ENCODE measurements around the gene GAL. TPM values are rescaled to one million over a fixed set of nuclear protein-coding genes. Genes with fewer than 3 reads are reported as not detected.

GAL gene
- total RNA-seq, 1 donor from 2014 or later, result not detected

DNA sequence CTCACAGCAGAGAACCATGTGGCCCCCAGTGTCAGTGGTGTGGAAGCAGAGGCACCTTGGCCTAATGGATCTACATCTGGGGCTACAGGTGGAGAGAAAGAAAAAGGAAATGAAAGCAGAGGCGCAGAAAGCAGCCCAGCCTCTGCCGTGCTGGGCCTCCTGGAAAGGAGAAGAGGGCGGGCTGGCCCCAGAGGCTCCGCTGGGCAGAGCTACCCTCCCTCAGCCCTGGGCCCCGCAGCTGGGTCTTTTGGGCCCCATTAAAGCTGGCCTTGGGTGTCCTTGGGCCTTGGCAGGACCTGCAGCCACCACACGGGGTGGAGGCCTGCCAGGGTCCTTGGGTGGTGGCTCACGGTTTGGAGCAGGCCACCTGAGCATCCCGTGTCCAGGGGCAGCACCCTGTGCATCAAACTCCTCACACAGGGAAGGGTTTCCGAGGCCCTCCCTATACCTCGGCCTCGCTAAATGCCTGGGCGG lies 31.6 kb upstream of the GAL start:
- H3K9me3 ChIP-seq (ENCODE audit: low read depth), result no peaks in the 10 kb centered on the region
- H3K4me3 ChIP-seq, result no peak overlapping the region
- no peaks in the 10 kb centered on the region for H4K20me1 ChIP-seq (ENCODE audit: low read depth)
- Mint-ChIP-seq H3K9me3 (peaks cover 12% of the 10 kb centered on the region), H3K36me3 (no peaks in the 10 kb centered on the region), H3K27me3 (ENCODE audit: insufficient read depth, low read depth) (peaks cover 3% of the 10 kb centered on the region), H3K4me1 (no peaks in the 10 kb centered on the region), H3K4me3 (no peak overlapping the region), H3K27ac (no peak overlapping the region)
- no peaks in the 10 kb centered on the region for H3K36me3 ChIP-seq
- H3K9ac ChIP-seq, result no peak overlapping the region
- H3K27me3 ChIP-seq, result no peaks in the 10 kb centered on the region
- H3K4me1 ChIP-seq, result no peaks in the 10 kb centered on the region
- no peaks in the 10 kb centered on the region for H3K79me2 ChIP-seq (ENCODE audit: low read depth)
- H2AFZ ChIP-seq (replicated peaks), result no peak overlapping the region
- no peak overlapping the region for H3K27ac ChIP-seq
- H3F3A ChIP-seq (ENCODE audit: low read depth), result no peaks in the 10 kb centered on the region
- TF ChIP-seq, protein P1, sequence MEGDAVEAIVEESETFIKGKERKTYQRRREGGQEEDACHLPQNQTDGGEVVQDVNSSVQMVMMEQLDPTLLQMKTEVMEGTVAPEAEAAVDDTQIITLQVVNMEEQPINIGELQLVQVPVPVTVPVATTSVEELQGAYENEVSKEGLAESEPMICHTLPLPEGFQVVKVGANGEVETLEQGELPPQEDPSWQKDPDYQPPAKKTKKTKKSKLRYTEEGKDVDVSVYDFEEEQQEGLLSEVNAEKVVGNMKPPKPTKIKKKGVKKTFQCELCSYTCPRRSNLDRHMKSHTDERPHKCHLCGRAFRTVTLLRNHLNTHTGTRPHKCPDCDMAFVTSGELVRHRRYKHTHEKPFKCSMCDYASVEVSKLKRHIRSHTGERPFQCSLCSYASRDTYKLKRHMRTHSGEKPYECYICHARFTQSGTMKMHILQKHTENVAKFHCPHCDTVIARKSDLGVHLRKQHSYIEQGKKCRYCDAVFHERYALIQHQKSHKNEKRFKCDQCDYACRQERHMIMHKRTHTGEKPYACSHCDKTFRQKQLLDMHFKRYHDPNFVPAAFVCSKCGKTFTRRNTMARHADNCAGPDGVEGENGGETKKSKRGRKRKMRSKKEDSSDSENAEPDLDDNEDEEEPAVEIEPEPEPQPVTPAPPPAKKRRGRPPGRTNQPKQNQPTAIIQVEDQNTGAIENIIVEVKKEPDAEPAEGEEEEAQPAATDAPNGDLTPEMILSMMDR (IDR thresholded peaks at IDR 0.05), result no peak
- TF ChIP-seq EZH2phosphoT487 (IDR thresholded peaks at IDR 0.05), result no peak
- no peak for TF ChIP-seq EZH2 (IDR thresholded peaks at IDR 0.05)
- DNase-seq (ENCODE audit: low spot score), result no peak
- H3K4me2 ChIP-seq, result no peak overlapping the region

DNA sequence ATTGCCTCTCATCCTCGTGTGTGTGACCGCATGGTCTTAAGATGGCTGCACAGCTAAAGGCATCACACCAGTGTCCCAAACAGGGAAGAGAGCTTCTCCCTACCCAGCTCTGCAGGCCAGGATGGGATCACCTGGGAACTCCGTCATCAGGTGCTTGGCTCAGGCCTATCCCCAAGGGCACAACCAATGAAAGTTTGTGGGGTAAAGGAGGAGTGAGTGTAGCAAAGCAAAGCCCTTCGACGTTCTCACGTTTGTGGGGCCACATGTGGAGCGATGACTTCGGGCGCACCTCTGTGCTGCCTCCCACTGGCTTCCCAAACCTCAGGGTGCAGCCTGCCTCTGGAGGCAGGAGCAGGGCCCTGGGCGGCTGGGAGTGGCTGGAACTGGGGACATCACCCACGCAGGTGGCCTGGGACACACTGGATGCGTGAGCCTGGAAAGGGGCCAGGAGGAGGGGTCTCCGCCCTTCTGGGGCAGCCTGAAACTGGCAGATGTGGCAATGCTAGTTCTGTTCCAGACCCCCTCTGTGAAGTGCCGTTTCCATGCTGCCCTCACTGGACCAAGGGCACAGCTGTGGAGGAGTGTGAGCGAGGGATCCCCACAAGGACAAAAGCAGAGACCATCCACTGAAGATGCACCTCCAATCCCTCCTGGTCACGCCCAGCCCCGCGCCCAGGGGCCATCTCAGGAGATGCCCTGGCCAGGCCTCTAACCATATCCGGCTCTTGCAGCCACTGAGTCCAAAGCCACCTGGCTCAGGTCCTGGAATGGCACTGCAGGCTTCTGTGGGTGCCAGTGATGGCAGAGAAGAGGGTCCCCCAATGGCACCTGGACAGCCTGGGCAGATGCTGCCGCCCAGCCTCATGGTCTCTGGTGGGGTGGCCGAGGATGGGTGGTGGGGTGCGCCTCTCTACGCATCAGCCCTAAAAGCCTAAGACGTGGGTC lies 30.6 kb upstream of the GAL start:
- no peaks in the 10 kb centered on the region for H3K27me3 ChIP-seq
- H3K27ac ChIP-seq, result no peak overlapping the region
- Mint-ChIP-seq H3K27ac (no peak overlapping the region), H3K9me3 (peaks cover 12% of the 10 kb centered on the region), H3K36me3 (no peaks in the 10 kb centered on the region), H3K4me3 (no peak overlapping the region), H3K4me1 (peaks cover 2% of the 10 kb centered on the region), H3K27me3 (ENCODE audit: insufficient read depth, low read depth) (peaks cover 3% of the 10 kb centered on the region)
- no peak overlapping the region for H2AFZ ChIP-seq (replicated peaks)
- no peaks in the 10 kb centered on the region for H4K20me1 ChIP-seq (ENCODE audit: low read depth)
- H3K36me3 ChIP-seq, result no peaks in the 10 kb centered on the region
- H3K4me1 ChIP-seq, result no peaks in the 10 kb centered on the region
- no peak overlapping the region for H3K4me3 ChIP-seq
- H3F3A ChIP-seq (ENCODE audit: low read depth), result no peaks in the 10 kb centered on the region
- H3K79me2 ChIP-seq (ENCODE audit: low read depth), result no peaks in the 10 kb centered on the region
- H3K9ac ChIP-seq, result no peak overlapping the region
- no peaks in the 10 kb centered on the region for H3K9me3 ChIP-seq (ENCODE audit: low read depth)
- no peak overlapping the region for H3K4me2 ChIP-seq
- no peak for DNase-seq (ENCODE audit: low spot score)
- TF ChIP-seq EZH2phosphoT487 (IDR thresholded peaks at IDR 0.05) (no peak), EZH2 (IDR thresholded peaks at IDR 0.05) (no peak)
- TF ChIP-seq, protein P1 (IDR thresholded peaks at IDR 0.05), result no peak

DNA sequence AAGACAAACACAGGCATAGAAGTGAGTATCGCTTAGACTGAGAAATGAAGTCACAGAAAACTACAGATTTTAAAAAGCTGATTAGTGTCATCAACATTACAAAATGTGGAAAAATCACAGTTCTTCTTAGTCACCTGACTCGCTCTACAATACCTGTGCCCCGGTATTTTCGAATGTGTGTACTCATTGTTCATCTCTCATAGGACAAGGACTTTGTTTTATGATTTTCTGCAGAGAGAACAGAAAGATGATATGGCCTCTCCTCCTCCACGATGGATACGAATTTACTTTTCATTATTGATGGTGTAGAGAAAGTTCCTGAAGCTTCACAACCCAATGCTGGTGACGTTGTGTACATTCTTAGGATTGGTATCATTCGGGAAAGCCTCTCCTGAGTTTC lies 29.4 kb upstream of the GAL start:
- no peaks in the 10 kb centered on the region for H3K9me3 ChIP-seq (ENCODE audit: low read depth)
- Mint-ChIP-seq H3K4me3 (no peak overlapping the region), H3K27me3 (ENCODE audit: insufficient read depth, low read depth) (peaks cover 5% of the 10 kb centered on the region), H3K36me3 (no peaks in the 10 kb centered on the region), H3K9me3 (peaks cover 11% of the 10 kb centered on the region), H3K4me1 (peaks cover 8% of the 10 kb centered on the region), H3K27ac (no peak overlapping the region)
- no peak overlapping the region for H2AFZ ChIP-seq (replicated peaks)
- TF ChIP-seq, protein P1 (IDR thresholded peaks at IDR 0.05), result no peak
- no peak for TF ChIP-seq EZH2phosphoT487 (IDR thresholded peaks at IDR 0.05)
- no peak for TF ChIP-seq EZH2 (IDR thresholded peaks at IDR 0.05)
- no peaks in the 10 kb centered on the region for H3K79me2 ChIP-seq (ENCODE audit: low read depth)
- H3K27ac ChIP-seq, result no peak overlapping the region
- H3K4me1 ChIP-seq, result no peaks in the 10 kb centered on the region
- no peaks in the 10 kb centered on the region for H3F3A ChIP-seq (ENCODE audit: low read depth)
- no peak for DNase-seq (ENCODE audit: low spot score)
- H3K4me3 ChIP-seq, result no peak overlapping the region
- no peak overlapping the region for H3K9ac ChIP-seq
- no peaks in the 10 kb centered on the region for H4K20me1 ChIP-seq (ENCODE audit: low read depth)
- H3K36me3 ChIP-seq, result no peaks in the 10 kb centered on the region
- no peak overlapping the region for H3K4me2 ChIP-seq
- H3K27me3 ChIP-seq, result no peaks in the 10 kb centered on the region

Data from neural progenitor cell (in vitro differentiated cells).